Activated CD4-positive, alpha-beta T cell treated with anti-CD3 and anti-CD28 coated beads for 36 hours (primary cell): ENCODE results near the gene PDXK. TPM values are rescaled to one million over a fixed set of nuclear protein-coding genes. Genes with fewer than 3 reads are reported as not detected.

Experiments used
- ATAC-seq: fragments of 200-7000 bp; cut with Tn5 transposase; one replicate; pipeline ENCODE4 v1.10.0; 2021; ENCODE audit warnings: mild to moderate bottlenecking, moderate library complexity
- CTCF ChIA-PET: fragments of 350-600 bp; sonication (Branson Sonifier 250); formaldehyde crosslinking; loops from one replicate; lab custom pipeline; 2021; ENCODE audit warnings: antibody characterized with exemption; lab: Charles Lee
- POLR2A ChIA-PET: fragments of 350-600 bp; sonication (Branson Sonifier 250); formaldehyde crosslinking; loops from one replicate; lab custom pipeline; 2021; ENCODE audit warnings: antibody characterized with exemption, inconsistent platforms; lab: Charles Lee
- DNase-seq: peaks from one replicate; pipeline ENCODE4 v3.0.0-alpha.2; 2020
- H3K27ac Mint-ChIP-seq: one replicate; pipeline ENCODE4 v1.8.0; 2021; ENCODE audit warnings: mixed read lengths
- H3K27me3 Mint-ChIP-seq: one replicate; pipeline ENCODE4 v1.8.0; 2021; ENCODE audit warnings: mixed read lengths
- H3K36me3 Mint-ChIP-seq: one replicate; pipeline ENCODE4 v1.8.0; 2021; ENCODE audit warnings: low read depth, mixed read lengths
- H3K4me1 Mint-ChIP-seq: one replicate; pipeline ENCODE4 v1.8.0; 2021; ENCODE audit warnings: mixed read lengths
- H3K4me3 Mint-ChIP-seq: one replicate; pipeline ENCODE4 v1.8.0; 2021; ENCODE audit warnings: mild to moderate bottlenecking, moderate library complexity, mixed read lengths
- H3K9me3 Mint-ChIP-seq: one replicate; pipeline ENCODE4 v1.8.0; 2021; ENCODE audit warnings: low read depth, mixed read lengths
- intact Hi-C, 2 experiments: fragments of 100-400 bp; cut with DNase I in 1 of 2; cut with micrococcal nuclease in 1 of 2; formaldehyde crosslinking; loops; one replicate each; pipeline versions ENCODE4 v1.14.2 to v1.15.1; 2022 to 2024; cut with DNase I, micrococcal nuclease
- total RNA-seq, 2 experiments: library from RNA; stranded (reverse); gene quantifications; one replicate each; pipeline ENCODE4 v1.2.3, GENCODE V29; 2021

Gene PDXK
- total RNA-seq, 2 experiments from 2014 or later: 96.9 to 117 TPM

GRCh38 chr21:43770066-43770655, 51.2 kb downstream of the PDXK start:
- no peak for ATAC-seq
- ChIA-PET POLR2A (no interaction called here), CTCF (interaction anchor here (1.6 kb wide), 1 partner anchor 10 kb away, joined by 3 read pairs; no protein-coding TSS in a partner anchor)
- no peaks in the 10 kb centered on the region for H3K9me3 Mint-ChIP-seq
- H3K4me3 Mint-ChIP-seq: no peak overlapping the region
- H3K4me1 Mint-ChIP-seq: peaks cover 16% of the 10 kb centered on the region
- H3K27ac Mint-ChIP-seq: no peak overlapping the region
- DNase-seq: no peak
- no peaks in the 10 kb centered on the region for H3K27me3 Mint-ChIP-seq
- intact Hi-C loops: no loop called here
- peaks cover 20% of the 10 kb centered on the region for H3K36me3 Mint-ChIP-seq

GRCh38 chr21:43771199-43771675, 52.3 kb downstream of the PDXK start:
- Mint-ChIP-seq H3K4me1 (peaks cover 21% of the 10 kb centered on the region), H3K4me3 (no peak overlapping the region), H3K9me3 (no peaks in the 10 kb centered on the region), H3K36me3 (peaks cover 21% of the 10 kb centered on the region), H3K27me3 (no peaks in the 10 kb centered on the region), H3K27ac (no peak overlapping the region)
- POLR2A ChIA-PET: interaction anchor here (0.6 to 0.8 kb wide), 2 partner anchors 70 to 154 kb away, joined by 3 to 6 read pairs; no protein-coding TSS in a partner anchor
- DNase-seq: no peak
- CTCF ChIA-PET: interaction anchor here (0.6 to 1.2 kb wide), 3 partner anchors 18 to 37 kb away, joined by 3 to 7 read pairs (median 3); partner anchors contain the start of gene RRP1
- intact Hi-C loops: no loop called here
- ATAC-seq: no peak

- Mint-ChIP-seq H3K4me3 (no peak overlapping the region), H3K27ac (no peak overlapping the region), H3K27me3 (no peaks in the 10 kb centered on the region), H3K9me3 (no peaks in the 10 kb centered on the region), H3K36me3 (peaks cover 21% of the 10 kb centered on the region), H3K4me1 (peaks cover 21% of the 10 kb centered on the region)
- intact Hi-C loops: no loop called here
- ChIA-PET POLR2A (interaction anchor here (0.6 to 0.8 kb wide), 3 partner anchors 10 to 153 kb away, joined by 3 to 6 read pairs (median 5); no protein-coding TSS in a partner anchor), CTCF (interaction anchor here (0.6 to 1.2 kb wide), 6 partner anchors 18 to 1351 kb away, joined by 3 to 7 read pairs (median 3); partner anchors contain the start of gene RRP1)
- DNase-seq (no peak), ATAC-seq (no peak)
Measured at GRCh38 chr21:43771698-43772424, 52.9 kb downstream of the PDXK start.

- H3K27me3 Mint-ChIP-seq: no peaks in the 10 kb centered on the region
- intact Hi-C loops: no loop called here
- CTCF ChIA-PET: interaction anchor here (0.6 to 1.2 kb wide), 6 partner anchors 17 to 1352 kb away, joined by 3 to 7 read pairs (median 3); partner anchors contain the start of gene RRP1
Measured at GRCh38 chr21:43772425-43772821, 53.5 kb downstream of the PDXK start.

GRCh38 chr21:43774163-43774562, 55.2 kb downstream of the PDXK start:
- DNase-seq: no peak
- intact Hi-C loops: no loop called here
- ATAC-seq: no peak
- H3K4me3 Mint-ChIP-seq: peak overlapping the region; percentile 88
- peaks cover 34% of the 10 kb centered on the region for H3K4me1 Mint-ChIP-seq
- ChIA-PET CTCF (interaction anchor here (0.8 kb wide), 1 partner anchor 309 kb away, joined by 3 read pairs; no protein-coding TSS in a partner anchor), POLR2A (no interaction called here)
- no peaks in the 10 kb centered on the region for H3K27me3 Mint-ChIP-seq
- peak overlapping the region; percentile 23 for H3K27ac Mint-ChIP-seq
- peaks cover 21% of the 10 kb centered on the region for H3K36me3 Mint-ChIP-seq
- H3K9me3 Mint-ChIP-seq: no peaks in the 10 kb centered on the region

More at GRCh38 chr21:43772425-43772821, 53.5 kb downstream of the PDXK start:
- Mint-ChIP-seq H3K4me1 (peaks cover 21% of the 10 kb centered on the region), H3K9me3 (no peaks in the 10 kb centered on the region), H3K36me3 (peaks cover 21% of the 10 kb centered on the region), H3K4me3 (no peak overlapping the region), H3K27ac (no peak overlapping the region)
- no peak for ATAC-seq
- POLR2A ChIA-PET: no interaction called here
- no peak for DNase-seq

GRCh38 chr21:43775190-43775589, 56.3 kb downstream of the PDXK start:
- ATAC-seq: no peak
- Mint-ChIP-seq H3K36me3 (peaks cover 21% of the 10 kb centered on the region), H3K27me3 (no peaks in the 10 kb centered on the region), H3K4me1 (peaks cover 40% of the 10 kb centered on the region), H3K9me3 (no peaks in the 10 kb centered on the region), H3K27ac (peak overlapping the region; percentile 29), H3K4me3 (peak overlapping the region; percentile 88)
- DNase-seq: no peak
- ChIA-PET POLR2A (no interaction called here), CTCF (interaction anchor here (0.8 kb wide), 1 partner anchor 308 kb away, joined by 3 read pairs; no protein-coding TSS in a partner anchor)
- intact Hi-C loops: loop anchor here in 1 of 2 experiments (5.0 kb wide), 1 partner anchor 48 kb away; no protein-coding TSS in a partner anchor

- Mint-ChIP-seq H3K4me1 (peaks cover 40% of the 10 kb centered on the region), H3K4me3 (peak within 1 kb of the TSS; percentile 88), H3K36me3 (peaks cover 21% of the 10 kb centered on the region), H3K27ac (peak within 1 kb of the TSS; percentile 74), H3K9me3 (no peaks in the 10 kb centered on the region), H3K27me3 (no peaks in the 10 kb centered on the region)
- peak; percentile 90 for DNase-seq
- intact Hi-C loops: loop anchor here (1.0 to 5.0 kb wide), 4 partner anchors 13 to 117 kb away; partner anchors contain the start of genes HSF2BP (in 1 of the 2), RRP1 (in 1 of the 2) and RRP1B (in 1 of the 2)
- peak; percentile 72 for ATAC-seq
- ChIA-PET POLR2A (no interaction called here), CTCF (no interaction called here)
Measured at GRCh38 chr21:43775795-43776430, 57.0 kb downstream of the PDXK start, which contains the start of gene CSTB. Gene CSTB, minus strand, starts transcription at chr21:43776308. Its CDS starts 39 bp downstream, at chr21:43776269.

GRCh38 chr21:43777953-43778352, 59.0 kb downstream of the PDXK start:
- no peaks in the 10 kb centered on the region for H3K9me3 Mint-ChIP-seq
- no peak overlapping the region for H3K27ac Mint-ChIP-seq
- ChIA-PET POLR2A (no interaction called here), CTCF (interaction anchor here (0.6 kb wide), 1 partner anchor 27 kb away, joined by 3 read pairs; no protein-coding TSS in a partner anchor)
- intact Hi-C loops: loop anchor here (2.0 to 5.0 kb wide), 3 partner anchors 49 to 119 kb away; partner anchors contain the start of genes HSF2BP (in 1 of the 2) and RRP1B (in 1 of the 2)
- H3K4me1 Mint-ChIP-seq: peaks cover 51% of the 10 kb centered on the region
- H3K4me3 Mint-ChIP-seq: no peak overlapping the region
- H3K27me3 Mint-ChIP-seq: no peaks in the 10 kb centered on the region
- H3K36me3 Mint-ChIP-seq: peaks cover 15% of the 10 kb centered on the region
- DNase-seq: no peak
- no peak for ATAC-seq

- CTCF ChIA-PET: interaction anchor here (0.6 to 1.8 kb wide), 2 partner anchors 10 to 26 kb away, joined by 3 to 10 read pairs; partner anchors contain the start of gene RRP1
- H3K36me3 Mint-ChIP-seq: peaks cover 8% of the 10 kb centered on the region
- H3K4me3 Mint-ChIP-seq: peak overlapping the region; percentile 32
- POLR2A ChIA-PET: no interaction called here
- H3K27ac Mint-ChIP-seq: peak overlapping the region; percentile 71
- no peaks in the 10 kb centered on the region for H3K27me3 Mint-ChIP-seq
- peaks cover 55% of the 10 kb centered on the region for H3K4me1 Mint-ChIP-seq
- DNase-seq (peak; percentile 25), ATAC-seq (no peak)
- intact Hi-C loops: loop anchor here in 1 of 2 experiments (5.0 kb wide), 1 partner anchor 51 kb away; no protein-coding TSS in a partner anchor
- no peaks in the 10 kb centered on the region for H3K9me3 Mint-ChIP-seq
Measured at GRCh38 chr21:43778469-43779335, 59.8 kb downstream of the PDXK start.

GRCh38 chr21:43779660-43780059, 60.7 kb downstream of the PDXK start:
- H3K9me3 Mint-ChIP-seq: no peaks in the 10 kb centered on the region
- peaks cover 54% of the 10 kb centered on the region for H3K4me1 Mint-ChIP-seq
- intact Hi-C loops: loop anchor here in 1 of 2 experiments (5.0 kb wide), 1 partner anchor 52 kb away; no protein-coding TSS in a partner anchor
- no peak overlapping the region for H3K4me3 Mint-ChIP-seq
- H3K36me3 Mint-ChIP-seq: peaks cover 2% of the 10 kb centered on the region
- POLR2A ChIA-PET: no interaction called here
- no peaks in the 10 kb centered on the region for H3K27me3 Mint-ChIP-seq
- H3K27ac Mint-ChIP-seq: peak overlapping the region; percentile 67
- no peak for ATAC-seq
- CTCF ChIA-PET: interaction anchor here (1.3 to 1.8 kb wide), 2 partner anchors 9 to 10 kb away, joined by 3 to 10 read pairs; partner anchors contain the start of gene RRP1
- no peak for DNase-seq
